HT1080 (cell line): ENCODE data around the gene SORCS2. TPM values are rescaled to one million over a fixed set of nuclear protein-coding genes. Genes with fewer than 3 reads are reported as not detected.

Source experiments
- DNase-seq: peaks from one replicate; pipeline ENCODE4 v3.0.0-alpha.2; 2015; ENCODE audit warnings: low read depth
- total RNA-seq: library from RNA; depleted of rRNA; stranded (reverse); fragments of >200 nt; shearing (Covaris generic); gene quantifications from 2 replicates; pipeline ENCODE4 v1.2.3, GENCODE V29; 2014

Gene SORCS2
- total RNA-seq, 1 experiment from 2014 or later: 5.4 TPM

GRCh38 chr4:7366180-7366945 is 174.0 kb downstream of the SORCS2 start:
- no peak for DNase-seq

- DNase-seq: no peak
These were observed 174.6 kb downstream of the SORCS2 start for GRCh38 chr4:7366954-7367353.

- no peak for DNase-seq
These were observed 175.1 kb downstream of the SORCS2 start for GRCh38 chr4:7367406-7367805.

- no peak for DNase-seq
These were observed 175.5 kb downstream of the SORCS2 start for GRCh38 chr4:7367864-7368277.

- DNase-seq: no peak
These were observed 176.0 kb downstream of the SORCS2 start for GRCh38 chr4:7368296-7368695.

- no peak for DNase-seq
These were observed 177.2 kb downstream of the SORCS2 start for GRCh38 chr4:7369511-7369910.

- no peak for DNase-seq
These were observed 177.7 kb downstream of the SORCS2 start for GRCh38 chr4:7370038-7370437.

GRCh38 chr4:7371210-7371941 is 179.0 kb downstream of the SORCS2 start:
- peak; percentile 25 for DNase-seq

- DNase-seq: no peak
These were observed 180.3 kb downstream of the SORCS2 start for GRCh38 chr4:7372673-7373072.

GRCh38 chr4:7374571-7374970 is 182.2 kb downstream of the SORCS2 start:
- no peak for DNase-seq

GRCh38 chr4:7375427-7375826 is 183.1 kb downstream of the SORCS2 start:
- DNase-seq: no peak

- no peak for DNase-seq
These were observed 185.0 kb downstream of the SORCS2 start for GRCh38 chr4:7377223-7377865.

- DNase-seq: no peak
These were observed 186.8 kb downstream of the SORCS2 start for GRCh38 chr4:7379186-7379585.

GRCh38 chr4:7379719-7380118 is 187.4 kb downstream of the SORCS2 start:
- no peak for DNase-seq

GRCh38 chr4:7381221-7381889 is 189.0 kb downstream of the SORCS2 start:
- peak; percentile 28 for DNase-seq

- no peak for DNase-seq
These were observed 189.7 kb downstream of the SORCS2 start for GRCh38 chr4:7381890-7382633.

GRCh38 chr4:7382634-7383014 is 190.3 kb downstream of the SORCS2 start:
- DNase-seq: no peak

- DNase-seq: no peak
These were observed 190.9 kb downstream of the SORCS2 start for GRCh38 chr4:7383266-7383665.

- DNase-seq: no peak
These were observed 191.9 kb downstream of the SORCS2 start for GRCh38 chr4:7384003-7384928.
